HTR-8/SVneo (cell line): ENCODE measurements around the gene SC5D.

Experiments used
- DNase-seq: peaks from one replicate; pipeline ENCODE4 v3.0.0; 2011; ENCODE audit warnings: low spot score, mixed read lengths; ENCODE audit not compliant: insufficient read length
- FAIRE-seq: peaks from 2 replicates; lab custom pipeline; 2011; peaks lifted over from hg19 to GRCh38; lab: Jason Lieb, UNC

Gene SC5D

GRCh38 chr11:121327553-121327952 is 35.0 kb downstream of the SC5D start:
- DNase-seq (no peak), FAIRE-seq (no peak)

GRCh38 chr11:121328176-121328966 is 35.8 kb downstream of the SC5D start:
- FAIRE-seq (no peak), DNase-seq (no peak)

DNA sequence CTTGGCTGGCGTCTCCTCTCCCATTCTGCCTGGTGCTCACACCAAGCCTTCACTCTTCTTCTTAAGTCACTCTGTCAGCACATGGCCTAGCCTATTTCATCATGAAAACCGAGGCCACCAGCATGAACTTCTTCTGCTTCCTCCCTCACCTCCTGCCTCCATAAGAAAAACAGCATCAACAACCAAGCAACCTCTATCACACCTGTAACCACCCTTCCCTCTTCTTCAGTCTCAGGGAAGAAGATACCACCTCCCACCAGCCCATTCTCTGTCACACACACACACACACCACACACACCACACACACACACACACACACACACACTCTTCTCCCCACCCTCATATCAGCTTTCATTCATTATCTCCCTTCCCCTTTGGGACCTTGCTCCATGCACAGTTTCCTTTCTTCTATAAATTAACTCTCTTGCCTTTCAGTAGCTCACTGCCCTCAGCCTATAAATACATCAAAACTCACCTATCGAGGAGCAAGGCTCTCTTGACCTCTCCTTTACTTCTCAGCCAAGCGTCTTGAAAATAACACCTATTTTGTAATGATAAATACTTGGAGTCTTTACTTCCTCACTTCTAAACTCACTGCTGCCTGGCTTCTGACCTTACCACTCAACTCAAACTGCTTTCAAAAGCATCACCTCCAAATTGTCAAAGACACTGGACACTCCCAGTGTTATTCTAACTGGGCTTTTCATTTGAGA is 36.6 kb downstream of the SC5D start:
- FAIRE-seq (no peak), DNase-seq (no peak)

DNA sequence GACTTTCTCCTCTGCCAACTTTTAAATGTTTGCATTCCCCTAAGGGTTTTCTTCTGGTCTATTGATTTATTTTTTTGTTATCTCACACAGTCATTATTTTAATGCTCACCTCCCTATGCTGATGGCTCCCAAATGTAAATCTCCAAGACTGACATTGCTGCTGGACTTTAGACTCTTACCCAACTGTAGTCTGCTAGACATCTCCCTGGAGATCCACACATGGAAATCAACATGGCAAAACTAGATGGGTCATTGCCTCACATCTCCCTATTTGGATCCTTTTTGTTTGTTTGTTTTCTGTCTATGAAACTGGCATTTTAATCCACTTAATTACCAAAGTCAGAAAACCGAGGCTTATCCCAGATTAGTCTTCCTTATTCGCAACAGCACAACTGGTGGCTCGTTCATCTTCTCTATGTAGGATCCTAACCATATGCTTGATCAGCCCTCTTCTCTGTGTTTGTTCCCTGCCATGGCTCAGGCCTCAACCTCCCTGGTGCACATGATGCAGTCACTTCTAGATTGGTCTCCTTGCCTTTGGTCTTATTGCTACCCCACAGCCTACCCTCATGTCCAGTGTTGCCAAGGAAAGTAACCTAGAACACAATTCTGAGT is 37.3 kb downstream of the SC5D start:
- no peak for FAIRE-seq
- DNase-seq = no peak

GRCh38 chr11:121330614-121331435 is 38.3 kb downstream of the SC5D start:
- FAIRE-seq = no peak
- no peak for DNase-seq

- DNase-seq (no peak), FAIRE-seq (no peak)
Observed at GRCh38 chr11:121334973-121335710, 42.6 kb downstream of the SC5D start.

DNA sequence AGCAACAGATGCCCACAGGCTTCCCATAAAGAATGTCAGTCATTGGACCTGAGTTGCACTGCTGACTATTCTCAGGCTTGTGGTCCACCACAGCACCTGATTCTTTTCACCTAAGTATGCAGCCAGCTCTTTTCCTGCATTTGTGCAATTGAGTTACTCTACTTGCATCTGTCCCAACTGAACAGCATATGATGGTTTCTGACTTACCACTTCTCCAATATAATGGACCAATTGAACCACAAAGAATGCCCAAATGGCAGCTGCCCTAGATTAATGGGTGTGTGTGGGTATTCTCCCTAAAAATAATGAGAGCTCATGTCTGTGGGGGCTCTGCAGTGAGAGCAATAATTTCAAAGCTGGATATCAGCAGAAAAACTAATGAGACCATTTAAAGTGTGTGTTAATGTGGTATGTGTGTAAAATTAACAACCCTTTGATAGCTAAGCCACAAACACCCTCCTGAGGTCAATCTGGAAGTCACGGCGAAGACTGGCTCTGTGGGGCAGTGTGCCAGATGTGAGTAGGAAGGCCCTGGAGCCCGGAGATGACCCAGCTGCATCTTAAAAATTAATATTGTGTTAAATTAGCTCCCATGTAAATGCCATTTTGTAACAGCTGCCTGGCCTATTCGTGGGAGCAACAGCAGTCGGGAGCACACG is 43.8 kb downstream of the SC5D start:
- DNase-seq (no peak), FAIRE-seq (no peak)

GRCh38 chr11:121337078-121337477 is 44.5 kb downstream of the SC5D start:
- FAIRE-seq = no peak
- DNase-seq = no peak

GRCh38 chr11:121337740-121338272 is 45.2 kb downstream of the SC5D start:
- FAIRE-seq (no peak), DNase-seq (no peak)

DNA sequence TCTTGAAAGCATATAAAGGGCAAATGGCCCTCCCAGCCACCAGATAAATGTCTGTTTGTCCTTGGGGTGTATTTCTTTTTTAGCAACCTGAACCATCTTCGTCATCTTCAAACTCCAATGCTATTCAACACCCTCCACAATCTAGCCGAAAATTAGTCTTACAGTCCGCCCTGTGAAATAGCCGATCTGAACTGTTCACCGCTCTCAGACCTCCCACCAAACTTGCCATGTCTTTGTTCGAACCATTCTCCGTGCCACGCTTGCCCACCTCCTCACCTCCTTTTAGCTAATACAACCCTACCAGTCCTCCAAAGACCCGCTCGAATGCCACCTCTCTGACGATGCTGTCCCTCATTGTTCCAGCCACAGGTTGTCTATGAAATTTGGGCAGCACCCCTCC is 46.0 kb downstream of the SC5D start:
- no peak for FAIRE-seq
- no peak for DNase-seq

- FAIRE-seq (no peak), DNase-seq (no peak)
Observed at GRCh38 chr11:121340032-121340580, 47.5 kb downstream of the SC5D start.

GRCh38 chr11:121341609-121342008 is 49.0 kb downstream of the SC5D start:
- no peak for DNase-seq
- no peak for FAIRE-seq

DNA sequence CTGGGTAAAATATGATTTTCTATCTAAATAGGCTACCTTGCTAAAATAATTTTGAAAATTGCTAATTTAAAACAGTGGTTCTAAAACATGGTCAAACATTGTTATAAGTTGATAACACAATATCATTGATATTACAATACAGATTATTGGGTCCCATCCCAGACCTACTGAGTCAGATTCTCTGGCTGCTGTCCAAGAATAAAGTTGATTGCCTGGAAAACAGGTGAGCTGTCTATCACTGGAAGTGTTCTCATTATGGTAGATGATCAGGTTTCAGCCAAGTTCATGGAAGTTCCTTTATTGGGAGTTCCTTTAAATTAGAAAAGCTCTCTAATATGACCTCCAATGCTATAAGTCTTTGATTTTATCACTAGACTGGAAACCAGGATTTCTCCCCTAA is 52.3 kb downstream of the SC5D start:
- no peak for FAIRE-seq
- no peak for DNase-seq

DNA sequence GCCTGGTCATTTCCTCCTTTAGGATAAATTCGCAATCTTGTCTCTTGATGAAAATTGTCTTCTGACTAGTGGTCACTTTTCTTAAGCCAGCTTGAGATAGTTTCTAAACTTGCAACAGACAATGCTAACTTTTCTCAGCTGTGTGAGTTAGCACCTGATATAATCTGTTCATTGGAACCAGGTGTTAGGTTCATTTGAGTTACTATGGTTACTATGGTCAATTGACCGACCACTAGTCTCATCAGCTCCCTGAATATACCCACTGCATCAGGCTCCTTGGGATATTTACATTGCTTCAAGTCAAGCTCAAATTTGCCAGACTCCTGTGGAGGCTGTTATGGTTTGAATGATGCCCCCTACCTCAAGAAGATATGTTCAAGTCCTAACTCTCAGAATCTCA is 54.5 kb downstream of the SC5D start:
- FAIRE-seq (no peak), DNase-seq (no peak)

- DNase-seq (no peak), FAIRE-seq (no peak)
Observed at GRCh38 chr11:121347813-121348212, 55.2 kb downstream of the SC5D start.

- FAIRE-seq (no peak), DNase-seq (no peak)
Observed at GRCh38 chr11:121348220-121348875, 55.8 kb downstream of the SC5D start.

DNA sequence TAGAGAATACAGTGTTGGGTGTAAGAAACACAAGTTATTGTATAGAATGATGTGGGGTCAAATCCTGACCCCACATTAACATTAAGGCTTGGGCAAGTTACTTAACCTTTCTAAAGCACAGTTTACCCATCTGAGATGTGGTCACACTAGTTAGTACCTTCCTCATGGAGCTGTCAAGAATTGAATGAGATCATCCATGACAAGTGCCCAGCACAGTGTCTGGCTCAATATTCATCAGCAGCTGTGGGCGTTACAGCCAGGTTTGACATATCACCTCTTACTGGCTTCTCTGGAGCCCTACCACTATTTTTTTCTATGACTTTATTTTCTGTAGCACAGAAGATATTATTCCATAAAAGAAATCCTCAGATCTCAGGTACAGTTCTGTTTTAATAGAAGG is 57.2 kb downstream of the SC5D start:
- FAIRE-seq (no peak), DNase-seq (no peak)
